ENCODE measurements around the gene DCAF11.
A peak's percentile ranks its signal among the peaks of the same experiment; 100 is the strongest.

Gene DCAF11

GRCh38 chr14:24078146-24078545 lies 36.4 kb upstream of the DCAF11 start:
- no peaks in the 10 kb centered on the region for H3K27me3 ChIP-seq (ENCODE audit: control insufficient read depth, insufficient read depth, low read length)
- H3K79me2 ChIP-seq, result no peaks in the 10 kb centered on the region
- no peak overlapping the region for H3K4me3 ChIP-seq (ENCODE audit: low read depth, low read length)
- H3K9me3 ChIP-seq (ENCODE audit: control insufficient read depth, low read length), result no peaks in the 10 kb centered on the region
- peaks cover 43% of the 10 kb centered on the region for H3K4me1 ChIP-seq
- H3K9ac ChIP-seq, result no peak overlapping the region
- H3K27ac ChIP-seq, result no peak overlapping the region
- TF ChIP-seq, protein P1, sequence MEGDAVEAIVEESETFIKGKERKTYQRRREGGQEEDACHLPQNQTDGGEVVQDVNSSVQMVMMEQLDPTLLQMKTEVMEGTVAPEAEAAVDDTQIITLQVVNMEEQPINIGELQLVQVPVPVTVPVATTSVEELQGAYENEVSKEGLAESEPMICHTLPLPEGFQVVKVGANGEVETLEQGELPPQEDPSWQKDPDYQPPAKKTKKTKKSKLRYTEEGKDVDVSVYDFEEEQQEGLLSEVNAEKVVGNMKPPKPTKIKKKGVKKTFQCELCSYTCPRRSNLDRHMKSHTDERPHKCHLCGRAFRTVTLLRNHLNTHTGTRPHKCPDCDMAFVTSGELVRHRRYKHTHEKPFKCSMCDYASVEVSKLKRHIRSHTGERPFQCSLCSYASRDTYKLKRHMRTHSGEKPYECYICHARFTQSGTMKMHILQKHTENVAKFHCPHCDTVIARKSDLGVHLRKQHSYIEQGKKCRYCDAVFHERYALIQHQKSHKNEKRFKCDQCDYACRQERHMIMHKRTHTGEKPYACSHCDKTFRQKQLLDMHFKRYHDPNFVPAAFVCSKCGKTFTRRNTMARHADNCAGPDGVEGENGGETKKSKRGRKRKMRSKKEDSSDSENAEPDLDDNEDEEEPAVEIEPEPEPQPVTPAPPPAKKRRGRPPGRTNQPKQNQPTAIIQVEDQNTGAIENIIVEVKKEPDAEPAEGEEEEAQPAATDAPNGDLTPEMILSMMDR (IDR thresholded peaks at IDR 0.05), result no peak
- no peak overlapping the region for H3K4me2 ChIP-seq (ENCODE audit: low read length)
- H3K36me3 ChIP-seq (ENCODE audit: control insufficient read depth, insufficient read depth, low read length), result no peaks in the 10 kb centered on the region
- H2AFZ ChIP-seq, result no peak overlapping the region

GRCh38 chr14:24079491-24080141 lies 35.0 kb upstream of the DCAF11 start:
- Histone ChIP-seq H3K27me3 (ENCODE audit: control insufficient read depth, insufficient read depth, low read length) (no peaks in the 10 kb centered on the region), H2AFZ (peak overlapping the region; percentile 31), H3K36me3 (ENCODE audit: control insufficient read depth, insufficient read depth, low read length) (no peaks in the 10 kb centered on the region), H3K9ac (no peak overlapping the region), H3K79me2 (no peaks in the 10 kb centered on the region), H3K4me3 (ENCODE audit: low read depth, low read length) (no peak overlapping the region), H3K27ac (peak overlapping the region; percentile 97), H3K9me3 (ENCODE audit: control insufficient read depth, low read length) (no peaks in the 10 kb centered on the region), H3K4me1 (peaks cover 34% of the 10 kb centered on the region), H3K4me2 (ENCODE audit: low read length) (no peak overlapping the region)
- TF ChIP-seq, protein P1 (IDR thresholded peaks at IDR 0.05), result no peak

- Histone ChIP-seq H3K27me3 (ENCODE audit: control insufficient read depth, insufficient read depth, low read length) (no peaks in the 10 kb centered on the region), H3K4me2 (ENCODE audit: low read length) (no peak overlapping the region), H3K27ac (peak overlapping the region; percentile 97), H2AFZ (peak overlapping the region; percentile 31), H3K36me3 (ENCODE audit: control insufficient read depth, insufficient read depth, low read length) (no peaks in the 10 kb centered on the region), H3K4me1 (peaks cover 32% of the 10 kb centered on the region), H3K9ac (no peak overlapping the region), H3K9me3 (ENCODE audit: control insufficient read depth, low read length) (no peaks in the 10 kb centered on the region), H3K4me3 (ENCODE audit: low read depth, low read length) (no peak overlapping the region), H3K79me2 (no peaks in the 10 kb centered on the region)
- TF ChIP-seq, protein P1 (IDR thresholded peaks at IDR 0.05), result no peak
These were observed 34.4 kb upstream of the DCAF11 start for GRCh38 chr14:24080142-24080530.

DNA sequence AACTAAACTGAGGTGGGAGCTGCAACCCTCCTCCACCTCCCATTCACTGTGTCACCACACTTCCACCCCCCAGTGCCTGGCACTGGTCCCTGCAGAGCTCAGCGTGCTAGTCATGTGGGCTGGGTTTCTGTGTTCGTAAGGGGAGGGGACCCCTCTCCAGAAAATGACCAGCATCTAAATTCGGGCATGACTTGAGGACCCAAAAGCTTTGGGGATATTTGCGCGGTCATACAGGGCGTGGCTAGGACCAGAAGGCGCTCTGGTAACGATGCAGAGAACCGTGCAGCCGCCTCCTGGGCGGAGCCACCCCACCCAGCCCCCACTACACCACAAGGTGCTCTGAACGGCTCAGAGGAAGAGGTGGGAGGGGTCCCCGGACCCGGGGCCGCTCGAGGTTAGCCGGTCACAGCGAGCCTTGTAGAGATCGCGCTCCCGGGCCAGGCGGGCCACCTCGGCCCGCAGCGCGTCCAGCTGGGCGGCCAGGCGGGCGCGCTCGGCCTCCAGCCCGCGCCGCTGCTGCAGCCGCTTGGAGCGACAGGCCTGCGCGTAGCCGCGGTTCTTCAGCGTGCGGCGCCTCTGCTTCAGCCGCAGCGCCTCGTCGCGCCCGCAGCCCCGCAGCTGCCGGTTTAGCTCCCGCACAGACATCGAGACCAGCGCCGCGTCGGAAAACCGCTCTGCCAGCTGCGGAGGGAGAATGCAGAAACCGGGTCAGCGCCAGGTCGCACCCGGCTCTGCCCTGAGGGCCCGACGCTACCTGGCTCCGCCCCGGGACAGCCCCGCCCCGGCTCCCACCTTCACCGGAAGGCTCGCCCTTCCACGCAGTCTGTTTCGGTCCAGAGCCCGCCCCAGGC lies 33.5 kb upstream of the DCAF11 start:
- H3K79me2 ChIP-seq, result no peaks in the 10 kb centered on the region
- TF ChIP-seq, protein P1 (IDR thresholded peaks at IDR 0.05), result no peak
- no peaks in the 10 kb centered on the region for H3K36me3 ChIP-seq (ENCODE audit: control insufficient read depth, insufficient read depth, low read length)
- H3K4me1 ChIP-seq, result peaks cover 25% of the 10 kb centered on the region
- H3K4me3 ChIP-seq (ENCODE audit: low read depth, low read length), result peak overlapping the region; percentile 61
- peak overlapping the region; percentile 92 for H3K9ac ChIP-seq
- H3K27ac ChIP-seq, result peak overlapping the region; percentile 97
- no peaks in the 10 kb centered on the region for H3K9me3 ChIP-seq (ENCODE audit: control insufficient read depth, low read length)
- no peaks in the 10 kb centered on the region for H3K27me3 ChIP-seq (ENCODE audit: control insufficient read depth, insufficient read depth, low read length)
- H3K4me2 ChIP-seq (ENCODE audit: low read length), result peak overlapping the region; percentile 85
- H2AFZ ChIP-seq, result peak overlapping the region; percentile 96
